ENCODE measurements around the gene ABCD3.

Gene ABCD3

DNA sequence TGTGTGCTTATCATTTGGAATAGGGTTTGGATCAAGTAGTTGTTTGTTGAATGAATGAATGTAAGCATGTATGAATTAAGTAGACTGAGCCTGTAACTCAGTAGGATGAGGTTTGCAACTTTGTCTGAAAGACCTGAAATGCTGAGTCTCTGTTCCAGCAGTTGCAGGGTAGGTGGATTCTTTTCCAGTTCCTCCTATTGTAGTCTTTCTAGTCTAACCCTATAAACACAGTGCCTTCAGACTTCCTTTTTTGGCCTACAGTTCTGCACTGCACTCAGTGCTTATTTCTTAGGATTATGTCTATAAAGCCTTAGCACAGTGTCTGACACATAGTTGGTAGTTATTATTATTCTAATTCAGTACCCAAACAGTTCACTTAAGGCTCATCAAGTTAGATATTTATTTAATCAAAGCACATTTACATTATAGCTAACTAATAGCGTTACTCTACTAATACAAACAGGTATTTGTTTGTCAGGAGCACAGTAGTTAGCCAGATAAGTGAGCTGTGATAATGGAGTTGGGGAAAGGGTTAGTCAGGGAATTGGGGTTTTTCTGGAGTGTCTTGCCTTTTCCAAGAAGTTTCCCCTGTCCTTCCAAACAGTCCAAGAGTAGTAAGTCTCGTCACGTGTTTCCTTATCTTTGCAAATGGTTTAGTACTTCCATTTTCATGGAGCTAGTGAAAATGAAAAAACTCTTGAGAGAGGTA, 45.0 kb downstream of the ABCD3 start:
- Histone ChIP-seq H3K9ac (ENCODE audit: low read depth, low read length) (no peak overlapping the region), H3K4me1 (ENCODE audit: insufficient read depth, low read length) (no peaks in the 10 kb centered on the region), H3K36me3 (ENCODE audit: insufficient read depth, low read length) (no peaks in the 10 kb centered on the region), H3K9me3 (ENCODE audit: control insufficient read depth, insufficient read depth, low read length) (no peaks in the 10 kb centered on the region)

DNA sequence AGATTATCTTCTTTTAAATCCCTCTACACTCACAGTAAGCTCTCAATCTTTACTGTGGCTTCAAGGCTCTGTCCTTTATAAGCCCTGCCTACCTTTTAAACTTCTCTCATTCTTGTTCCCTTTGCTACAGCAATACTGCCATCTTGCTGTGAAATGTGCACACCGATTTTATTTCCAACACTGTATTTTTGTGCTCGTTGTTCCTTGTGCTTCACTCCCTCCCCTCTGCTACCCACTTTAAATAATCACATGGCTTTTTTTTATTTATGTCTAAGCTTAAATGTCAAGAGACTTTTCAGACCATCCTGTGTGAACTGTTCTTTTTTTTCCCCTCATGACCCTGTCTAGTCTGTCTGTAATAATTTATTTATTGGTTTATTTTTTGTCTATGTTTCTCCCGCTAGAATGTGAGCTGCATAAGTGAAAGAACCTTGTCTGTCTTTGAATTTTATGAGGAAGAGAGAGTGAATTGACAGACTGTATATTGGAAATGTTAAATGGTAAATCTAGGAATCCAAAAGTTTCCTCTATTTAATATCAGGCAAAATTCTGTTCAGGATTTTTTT, 45.7 kb downstream of the ABCD3 start:
- Histone ChIP-seq H3K9me3 (ENCODE audit: control insufficient read depth, insufficient read depth, low read length) (no peaks in the 10 kb centered on the region), H3K36me3 (ENCODE audit: insufficient read depth, low read length) (no peaks in the 10 kb centered on the region), H3K4me1 (ENCODE audit: insufficient read depth, low read length) (no peaks in the 10 kb centered on the region), H3K9ac (ENCODE audit: low read depth, low read length) (no peak overlapping the region)

DNA sequence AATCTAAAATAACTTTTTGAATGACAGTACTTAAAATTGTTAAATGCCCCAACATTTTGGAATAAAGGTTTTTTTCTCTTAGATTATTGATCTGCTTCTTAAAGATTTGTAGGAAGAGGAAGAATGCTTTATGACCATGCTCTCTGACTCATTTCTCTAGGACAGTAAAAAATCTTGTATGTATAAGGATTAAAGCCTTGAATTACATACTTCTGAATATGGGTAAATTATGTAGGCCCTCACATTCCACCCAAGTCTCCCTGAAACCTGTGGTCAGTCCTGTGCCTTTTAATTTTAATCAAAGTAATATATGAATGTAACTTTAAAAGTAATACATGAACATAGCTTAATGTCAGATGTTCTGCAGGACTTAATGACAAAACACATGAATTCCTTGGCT, 50.5 kb downstream of the ABCD3 start:
- Histone ChIP-seq H3K9me3 (ENCODE audit: control insufficient read depth, insufficient read depth, low read length) (no peaks in the 10 kb centered on the region), H3K4me1 (ENCODE audit: insufficient read depth, low read length) (no peaks in the 10 kb centered on the region), H3K36me3 (ENCODE audit: insufficient read depth, low read length) (no peaks in the 10 kb centered on the region), H3K9ac (ENCODE audit: low read depth, low read length) (no peak overlapping the region)

DNA sequence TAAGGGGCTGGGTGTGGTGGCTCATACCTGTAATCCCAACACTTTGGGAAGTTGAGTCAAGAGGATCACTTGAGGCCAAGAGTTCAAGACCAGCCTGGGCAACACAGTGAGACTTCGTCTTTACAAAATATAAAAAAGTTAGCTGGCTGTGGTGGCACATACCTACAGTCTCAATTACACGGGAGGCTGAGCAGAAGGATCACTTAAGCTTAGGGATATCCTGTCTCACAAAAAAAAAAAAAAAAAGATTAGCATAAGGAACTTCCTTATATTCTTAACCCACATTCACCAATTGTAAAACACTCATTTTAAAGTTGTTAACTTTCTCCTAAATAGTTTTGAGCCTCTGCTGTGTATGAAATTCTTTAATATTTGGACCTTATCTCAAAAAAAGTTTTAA, 53.1 kb downstream of the ABCD3 start:
- Histone ChIP-seq H3K9ac (ENCODE audit: low read depth, low read length) (no peak overlapping the region), H3K36me3 (ENCODE audit: insufficient read depth, low read length) (no peaks in the 10 kb centered on the region), H3K9me3 (ENCODE audit: control insufficient read depth, insufficient read depth, low read length) (no peaks in the 10 kb centered on the region), H3K4me1 (ENCODE audit: insufficient read depth, low read length) (no peaks in the 10 kb centered on the region)

DNA sequence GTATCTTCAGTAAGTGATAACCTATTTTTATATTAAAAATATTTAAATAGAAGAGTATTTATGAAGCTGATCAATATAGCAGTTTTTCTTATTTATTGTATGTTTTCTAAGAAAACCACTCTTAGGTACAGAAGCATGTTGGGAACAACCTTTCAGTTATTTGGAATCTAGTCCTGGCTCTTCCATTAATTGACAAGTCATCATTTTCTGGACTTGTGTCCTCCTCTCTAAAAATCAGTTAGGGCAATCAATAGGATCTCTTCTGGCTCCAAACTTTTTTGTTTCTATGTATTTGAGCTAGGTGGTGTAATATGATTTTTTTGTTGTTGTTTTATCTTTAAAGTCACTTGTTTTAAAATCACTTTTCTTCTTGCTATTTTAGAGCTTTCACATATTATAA, 57.0 kb downstream of the ABCD3 start:
- Histone ChIP-seq H3K4me1 (ENCODE audit: insufficient read depth, low read length) (no peaks in the 10 kb centered on the region), H3K9me3 (ENCODE audit: control insufficient read depth, insufficient read depth, low read length) (no peaks in the 10 kb centered on the region), H3K9ac (ENCODE audit: low read depth, low read length) (no peak overlapping the region), H3K36me3 (ENCODE audit: insufficient read depth, low read length) (no peaks in the 10 kb centered on the region)

DNA sequence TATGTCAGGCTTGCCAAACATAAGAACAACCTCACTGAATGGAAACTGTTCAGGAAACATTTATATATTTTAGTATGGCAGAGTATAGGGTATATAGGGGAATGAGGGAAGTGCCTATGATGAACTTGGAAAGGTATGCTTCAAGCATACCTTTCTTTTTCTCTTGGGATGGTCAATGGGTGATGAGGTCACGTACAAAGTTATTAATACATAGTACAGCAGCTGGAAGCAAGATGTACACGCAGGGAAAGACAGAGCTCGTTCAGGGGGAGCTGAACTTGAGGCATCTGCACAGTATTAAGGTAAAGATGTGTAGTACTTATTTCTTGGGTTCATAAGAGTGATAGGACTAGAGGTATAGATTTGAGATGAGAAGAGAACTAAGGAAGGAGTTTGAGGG, 61.5 kb downstream of the ABCD3 start:
- H3K9me3 ChIP-seq (ENCODE audit: control insufficient read depth, insufficient read depth, low read length): no peaks in the 10 kb centered on the region
- no peak overlapping the region for H3K9ac ChIP-seq (ENCODE audit: low read depth, low read length)
- no peaks in the 10 kb centered on the region for H3K4me1 ChIP-seq (ENCODE audit: insufficient read depth, low read length)
- H3K36me3 ChIP-seq (ENCODE audit: insufficient read depth, low read length): no peaks in the 10 kb centered on the region

DNA sequence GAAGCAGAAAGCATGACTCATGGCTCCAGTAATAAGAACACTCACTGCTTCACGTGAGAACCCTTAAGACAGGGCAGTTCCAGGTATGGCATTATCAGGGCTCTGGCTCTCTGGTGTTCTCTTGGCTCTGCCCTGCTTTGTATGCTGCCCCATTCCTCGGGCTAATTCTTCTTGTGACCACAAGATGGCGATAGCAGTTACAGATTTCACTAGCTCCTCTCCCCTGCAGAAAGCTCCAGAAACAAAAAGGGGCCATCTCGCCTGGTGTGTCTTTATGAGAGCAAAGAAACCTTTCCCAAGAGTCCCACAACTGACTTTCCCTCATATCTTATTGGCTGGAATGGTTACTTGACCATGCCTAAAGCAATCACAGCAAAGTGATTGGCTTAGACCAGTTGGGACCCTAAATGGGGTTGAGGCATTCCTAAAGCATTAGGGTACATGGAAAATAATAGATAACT, 63.3 kb downstream of the ABCD3 start:
- no peaks in the 10 kb centered on the region for H3K9me3 ChIP-seq (ENCODE audit: control insufficient read depth, insufficient read depth, low read length)
- H3K9ac ChIP-seq (ENCODE audit: low read depth, low read length): no peak overlapping the region
- H3K36me3 ChIP-seq (ENCODE audit: insufficient read depth, low read length): no peaks in the 10 kb centered on the region
- H3K4me1 ChIP-seq (ENCODE audit: insufficient read depth, low read length): no peaks in the 10 kb centered on the region

DNA sequence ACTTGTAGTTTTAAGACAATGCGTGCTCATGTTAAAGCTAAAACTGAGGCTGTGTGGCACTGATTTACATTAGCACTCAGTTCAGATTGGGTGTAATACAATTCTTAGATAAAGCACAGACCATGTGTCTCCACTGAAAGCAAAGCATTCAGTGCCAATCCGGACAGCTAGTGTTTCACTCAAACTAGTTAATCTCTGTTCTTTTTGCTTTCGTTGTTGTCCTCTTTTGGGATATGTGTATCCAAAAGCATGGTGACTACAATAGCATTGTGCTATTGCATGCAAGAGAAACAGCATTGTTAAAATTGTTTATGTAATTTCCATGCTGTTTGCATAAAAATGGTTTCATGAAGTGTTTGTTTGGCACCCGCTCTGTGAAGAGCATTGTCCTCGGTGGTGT, 68.8 kb downstream of the ABCD3 start:
- no peaks in the 10 kb centered on the region for H3K36me3 ChIP-seq (ENCODE audit: insufficient read depth, low read length)

DNA sequence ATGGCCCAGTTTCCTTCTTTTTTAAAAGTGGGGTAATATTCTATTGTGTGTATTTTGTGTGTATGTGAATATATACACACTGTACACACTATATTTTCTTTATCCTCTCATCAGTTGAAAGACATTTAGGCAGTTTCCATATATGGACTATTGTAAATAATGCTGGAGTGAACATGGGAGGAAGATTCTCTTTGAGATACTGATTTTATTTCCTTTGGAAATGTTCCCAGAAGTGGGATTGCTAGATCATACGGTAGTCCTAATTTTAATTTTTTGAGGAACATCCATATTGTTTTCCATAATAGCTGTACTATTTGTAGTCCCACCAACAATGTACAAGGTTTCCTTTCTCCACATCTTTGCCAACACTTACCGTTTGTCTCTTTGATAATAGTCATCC, 72.4 kb downstream of the ABCD3 start:
- no peak overlapping the region for H3K9ac ChIP-seq (ENCODE audit: low read depth, low read length)
- H3K9me3 ChIP-seq (ENCODE audit: control insufficient read depth, insufficient read depth, low read length): no peaks in the 10 kb centered on the region
- no peaks in the 10 kb centered on the region for H3K36me3 ChIP-seq (ENCODE audit: insufficient read depth, low read length)
- no peaks in the 10 kb centered on the region for H3K4me1 ChIP-seq (ENCODE audit: insufficient read depth, low read length)

More for the DNA sequence above, 68.8 kb downstream of the ABCD3 start:
- Histone ChIP-seq H3K4me1 (ENCODE audit: insufficient read depth, low read length) (no peaks in the 10 kb centered on the region), H3K9ac (ENCODE audit: low read depth, low read length) (no peak overlapping the region), H3K9me3 (ENCODE audit: control insufficient read depth, insufficient read depth, low read length) (no peaks in the 10 kb centered on the region)

DNA sequence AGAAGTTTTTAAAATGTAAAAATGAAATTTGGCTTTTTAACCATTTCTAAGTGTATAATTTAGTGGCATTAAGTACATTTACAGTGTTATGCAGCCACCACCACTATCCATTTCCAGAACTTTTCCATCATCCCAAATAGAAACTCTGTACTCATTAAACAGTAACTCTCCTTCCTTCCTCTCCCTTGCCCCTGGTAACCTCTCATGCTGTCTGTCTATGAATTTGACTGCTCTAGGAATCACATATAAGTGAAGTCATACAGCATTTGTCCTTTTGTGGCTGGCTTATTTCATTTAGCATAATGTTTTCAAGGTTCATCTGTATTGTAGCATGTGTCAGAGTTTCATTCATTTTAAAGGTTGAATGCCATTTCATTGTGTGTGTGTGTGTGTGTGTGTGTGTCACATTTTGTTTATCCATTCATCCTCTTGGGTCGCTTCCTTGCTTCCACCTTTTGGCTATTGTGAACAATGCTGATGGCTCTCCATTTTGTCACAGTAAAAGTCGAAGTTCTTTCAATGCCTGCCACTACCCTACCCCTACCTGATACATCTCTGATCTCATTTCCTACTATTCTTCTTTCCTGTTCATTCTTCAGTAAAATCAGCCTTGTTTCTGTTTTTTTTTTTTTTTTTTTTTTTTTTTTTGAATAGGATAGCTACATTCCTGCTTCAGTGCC, 78.0 kb downstream of the ABCD3 start:
- Histone ChIP-seq H3K9me3 (ENCODE audit: control insufficient read depth, insufficient read depth, low read length) (no peaks in the 10 kb centered on the region), H3K4me1 (ENCODE audit: insufficient read depth, low read length) (no peaks in the 10 kb centered on the region), H3K36me3 (ENCODE audit: insufficient read depth, low read length) (no peaks in the 10 kb centered on the region), H3K9ac (ENCODE audit: low read depth, low read length) (no peak overlapping the region)

DNA sequence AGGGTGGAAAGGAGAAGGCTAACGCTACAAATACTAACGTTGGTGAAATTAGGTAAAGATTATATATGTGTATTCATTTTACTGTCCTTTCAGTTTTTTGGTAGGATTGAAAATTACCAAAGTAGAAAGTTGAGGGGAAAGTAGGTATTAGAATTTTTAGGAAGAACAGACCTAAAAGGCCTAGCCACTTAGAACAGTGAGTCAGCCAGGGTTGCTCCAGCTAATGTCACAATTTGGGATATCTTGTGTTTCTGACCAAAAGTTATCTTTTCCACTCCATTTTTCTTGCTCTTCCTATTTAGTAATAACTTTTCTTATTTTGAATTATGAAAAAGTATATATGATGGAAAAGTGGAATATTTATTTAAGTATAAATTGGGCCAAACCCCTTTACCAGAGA, 83.2 kb downstream of the ABCD3 start:
- H3K9me3 ChIP-seq (ENCODE audit: control insufficient read depth, insufficient read depth, low read length): no peaks in the 10 kb centered on the region
- H3K9ac ChIP-seq (ENCODE audit: low read depth, low read length): no peak overlapping the region
- no peaks in the 10 kb centered on the region for H3K4me1 ChIP-seq (ENCODE audit: insufficient read depth, low read length)
- H3K36me3 ChIP-seq (ENCODE audit: insufficient read depth, low read length): no peaks in the 10 kb centered on the region

DNA sequence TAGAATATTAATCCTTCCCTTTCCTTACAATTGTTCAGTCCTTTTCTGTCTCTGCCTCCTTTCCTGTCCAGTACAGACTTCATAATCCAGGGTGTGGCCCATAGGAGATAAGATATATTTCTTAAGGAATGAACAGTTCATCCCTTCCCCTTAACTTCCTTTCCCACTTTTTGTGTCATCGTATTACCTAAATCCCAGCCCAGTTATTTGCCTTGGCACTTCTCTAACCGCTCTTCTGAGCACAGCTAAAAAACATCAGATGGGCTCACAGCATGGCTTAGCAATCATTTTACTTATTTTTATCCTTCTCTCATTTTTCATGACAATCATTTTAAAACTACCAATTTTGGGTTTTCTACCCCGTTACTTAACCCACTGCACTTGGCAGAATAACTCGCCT, 83.7 kb downstream of the ABCD3 start:
- Histone ChIP-seq H3K9me3 (ENCODE audit: control insufficient read depth, insufficient read depth, low read length) (no peaks in the 10 kb centered on the region), H3K4me1 (ENCODE audit: insufficient read depth, low read length) (no peaks in the 10 kb centered on the region), H3K36me3 (ENCODE audit: insufficient read depth, low read length) (no peaks in the 10 kb centered on the region), H3K9ac (ENCODE audit: low read depth, low read length) (no peak overlapping the region)

DNA sequence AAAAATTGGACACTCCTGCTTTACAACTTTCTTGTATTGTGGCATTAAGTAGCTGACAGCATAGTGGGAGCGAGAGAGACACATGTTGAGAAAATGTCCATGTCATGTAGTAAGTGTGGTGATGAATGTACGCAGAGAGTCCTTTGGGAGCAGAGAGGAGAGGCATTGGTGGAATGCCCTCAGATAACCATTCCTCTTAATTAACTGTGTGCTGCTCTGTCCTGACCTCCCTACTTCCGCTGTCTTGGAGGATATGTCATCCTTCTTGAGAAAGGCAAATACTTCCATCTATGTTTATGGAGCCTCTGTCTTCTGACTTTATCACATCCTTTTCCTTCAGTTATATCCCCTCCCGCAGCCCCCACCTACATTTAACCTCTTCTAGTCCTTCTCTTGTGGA, 85.0 kb downstream of the ABCD3 start:
- no peaks in the 10 kb centered on the region for H3K9me3 ChIP-seq (ENCODE audit: control insufficient read depth, insufficient read depth, low read length)
- no peaks in the 10 kb centered on the region for H3K4me1 ChIP-seq (ENCODE audit: insufficient read depth, low read length)
- H3K9ac ChIP-seq (ENCODE audit: low read depth, low read length): no peak overlapping the region
- no peaks in the 10 kb centered on the region for H3K36me3 ChIP-seq (ENCODE audit: insufficient read depth, low read length)

DNA sequence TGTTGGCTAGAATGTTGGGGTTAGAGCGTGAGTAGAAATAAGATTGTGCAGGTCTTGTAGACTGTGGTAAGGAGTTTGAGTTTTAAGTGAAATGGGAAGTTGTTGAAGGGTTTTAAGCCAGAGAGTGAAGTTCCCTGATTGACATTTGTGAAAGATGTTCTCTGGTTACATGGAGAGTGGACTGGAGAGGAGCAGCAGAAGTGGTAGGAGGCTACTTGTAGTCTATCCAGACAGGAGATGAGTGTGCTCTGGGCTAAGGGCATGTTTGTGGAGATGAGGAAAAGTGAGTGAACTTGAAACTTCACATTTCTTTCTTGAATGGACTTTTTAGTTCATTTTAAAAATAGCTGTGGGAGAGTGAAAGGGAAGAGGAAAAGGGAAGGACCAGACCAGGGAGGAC, 86.4 kb downstream of the ABCD3 start:
- H3K9ac ChIP-seq (ENCODE audit: low read depth, low read length): no peak overlapping the region

DNA sequence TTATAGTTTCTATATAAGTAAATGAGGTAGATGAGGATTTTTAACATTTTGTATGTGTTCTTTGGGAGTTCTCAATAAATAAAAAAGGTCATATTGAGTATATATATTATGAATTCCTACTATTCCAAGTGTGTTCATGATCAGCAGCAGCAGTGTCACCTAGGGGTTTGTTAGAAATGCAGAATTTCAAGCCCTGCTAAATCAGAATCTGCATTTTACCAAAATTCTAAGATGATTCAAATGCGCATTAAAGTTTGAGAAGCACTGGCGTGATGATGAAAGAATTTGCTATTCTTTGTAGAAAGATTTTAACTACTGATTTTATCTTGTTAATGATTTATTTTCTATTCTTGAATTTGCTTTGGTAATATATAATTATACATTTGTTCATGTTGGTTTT, 94.6 kb downstream of the ABCD3 start:
- H3K4me1 ChIP-seq (ENCODE audit: insufficient read depth, low read length): no peaks in the 10 kb centered on the region
- H3K9me3 ChIP-seq (ENCODE audit: control insufficient read depth, insufficient read depth, low read length): no peaks in the 10 kb centered on the region
- H3K36me3 ChIP-seq (ENCODE audit: insufficient read depth, low read length): no peaks in the 10 kb centered on the region
- no peak overlapping the region for H3K9ac ChIP-seq (ENCODE audit: low read depth, low read length)

More for the DNA sequence above, 86.4 kb downstream of the ABCD3 start:
- no peaks in the 10 kb centered on the region for H3K9me3 ChIP-seq (ENCODE audit: control insufficient read depth, insufficient read depth, low read length)
- no peaks in the 10 kb centered on the region for H3K4me1 ChIP-seq (ENCODE audit: insufficient read depth, low read length)
- H3K36me3 ChIP-seq (ENCODE audit: insufficient read depth, low read length): no peaks in the 10 kb centered on the region

All from ES-I3 (cell line).